CD4-positive, alpha-beta T cell (primary cell): Measurements from ENCODE around the gene CLHC1. TPM values are rescaled to one million over a fixed set of nuclear protein-coding genes. Genes with fewer than 3 reads are reported as not detected.

ENCODE experiments used
- ATAC-seq: fragments of 200-7000 bp; cut with Tn5 transposase; one replicate; pipeline ENCODE4 v1.10.0; 2022; ENCODE audit warnings: mild to moderate bottlenecking; ENCODE audit not compliant: poor library complexity
- CTCF ChIA-PET: fragments of 350-600 bp; sonication (Branson Sonifier 250); formaldehyde crosslinking; loops from one replicate; lab custom pipeline; 2021; ENCODE audit warnings: antibody characterized with exemption, inconsistent platforms; lab: Charles Lee
- POLR2A ChIA-PET: fragments of 350-600 bp; sonication (Branson Sonifier 250); formaldehyde crosslinking; loops from one replicate; lab custom pipeline; 2021; ENCODE audit warnings: antibody characterized with exemption, inconsistent platforms; lab: Charles Lee
- DNase-seq, 14 experiments: peaks; one replicate each; pipeline ENCODE4 v3.0.0-alpha.2; 2013 to 2020; ENCODE audit warnings: mixed read lengths in 2 of 14
- H3K27ac ChIP-seq, 2 donors: one replicate each; pipeline versions ENCODE4 v1.5.1 to v1.7.0; 2013; ENCODE audit warnings: low read length in 2 of 2, low read depth in 1 of 2, mild to moderate bottlenecking in 1 of 2
- H3K27me3 ChIP-seq, 2 experiments: 1 replicate in 1 of 2; 2 replicates in 1 of 2; pipeline versions ENCODE4 v1.6.1 to v1.7.0; 2013; ENCODE audit warnings: low read length in 2 of 2, control low read depth in 1 of 2, mild to moderate bottlenecking in 1 of 2, moderate library complexity in 1 of 2; ENCODE audit not compliant: insufficient read depth in 2 of 2, control insufficient read depth in 1 of 2
- H3K36me3 ChIP-seq: one replicate; pipeline ENCODE4 v1.6.1; 2013; ENCODE audit warnings: low read length, control low read depth; ENCODE audit not compliant: insufficient read depth
- H3K4me1 ChIP-seq: one replicate; pipeline ENCODE4 v1.6.1; 2013; ENCODE audit warnings: low read length, control low read depth; ENCODE audit not compliant: insufficient read depth
- H3K4me3 ChIP-seq: one replicate; pipeline ENCODE4 v1.5.1; 2013; ENCODE audit warnings: mild to moderate bottlenecking, low read length, moderate library complexity
- H3K9me3 ChIP-seq, 2 experiments: 1 replicate in 1 of 2; 2 replicates in 1 of 2; pipeline versions ENCODE4 v1.6.1 to v1.7.0; 2013; ENCODE audit warnings: low read length in 2 of 2, mild to moderate bottlenecking in 2 of 2, control low read depth in 1 of 2, moderate library complexity in 1 of 2; ENCODE audit not compliant: control insufficient read depth in 1 of 2, insufficient read depth in 1 of 2
- H3K27ac Mint-ChIP-seq: one replicate; pipeline ENCODE4 v1.8.0; 2020; ENCODE audit warnings: mixed read lengths
- H3K27me3 Mint-ChIP-seq: one replicate; pipeline ENCODE4 v1.8.0; 2021; ENCODE audit warnings: mixed read lengths
- H3K36me3 Mint-ChIP-seq: one replicate; pipeline ENCODE4 v1.8.0; 2021; ENCODE audit warnings: low read depth, mixed read lengths
- H3K4me1 Mint-ChIP-seq: one replicate; pipeline ENCODE4 v1.8.0; 2021; ENCODE audit warnings: low read depth, mixed read lengths
- H3K4me3 Mint-ChIP-seq: one replicate; pipeline ENCODE4 v1.8.0; 2020; ENCODE audit warnings: mild to moderate bottlenecking, mixed read lengths
- H3K9me3 Mint-ChIP-seq: one replicate; pipeline ENCODE4 v1.8.0; 2020; ENCODE audit warnings: mixed read lengths
- CTCF ChIP-seq: fragments of 200-600 bp; IDR thresholded peaks from one replicate; pipeline ENCODE4 v1.8.0; 2022; ENCODE audit warnings: antibody characterized with exemption, mild to moderate bottlenecking
- intact Hi-C, 2 experiments: fragments of 100-400 bp; cut with DNase I in 1 of 2; cut with micrococcal nuclease in 1 of 2; formaldehyde crosslinking; loops; one replicate each; pipeline versions ENCODE4 v1.15.1 to v1.9.0; 2023 to 2025; cut with DNase I, micrococcal nuclease
- total RNA-seq, 174 experiments: library from RNA in 2 of 174; stranded (reverse) in 2 of 174; gene quantifications; one replicate each; pipeline ENCODE4 v1.2.3 and lab custom pipeline; 2021 to 2026

The CLHC1 gene
- total RNA-seq, 2 experiments from 2014 or later: 4.4 TPM

GRCh38 chr2:55232863-55233657 is 967 bp upstream of the CLHC1 start:
- Histone ChIP-seq H3K4me1 (peaks cover 27% of the 10 kb centered on the region), H3K27ac (peak overlapping the region; percentile 97 to 100), H3K9me3 (no peaks in the 10 kb centered on the region), H3K4me3 (peak overlapping the region; percentile 77), H3K36me3 (peaks cover 40% of the 10 kb centered on the region), H3K27me3 (no peaks in the 10 kb centered on the region)
- peaks cover 63% of the 10 kb centered on the region for H3K36me3 Mint-ChIP-seq
- H3K27ac Mint-ChIP-seq: peak overlapping the region; percentile 92
- ChIA-PET CTCF (interaction anchor here (0.9 to 1.4 kb wide), 3 partner anchors 9 to 13 kb away, joined by 4 to 7 read pairs (median 4); no protein-coding TSS in a partner anchor), POLR2A (interaction anchor here (0.6 to 1.8 kb wide), 22 partner anchors 9 to 1466 kb away, joined by 3 to 71 read pairs (median 4); partner anchors contain the start of genes ACYP2, CFAP36, CHAC2 and MTIF2)
- peaks cover 76% of the 10 kb centered on the region for H3K4me1 Mint-ChIP-seq
- H3K4me3 Mint-ChIP-seq: peak overlapping the region; percentile 95
- intact Hi-C loops: loop anchor here (1.0 to 10.0 kb wide), 9 partner anchors 34 to 1448 kb away; partner anchors contain the start of genes CFAP36 (in 2 of the 2), ASB3 (in 1 of the 2), ERLEC1 (in 1 of the 2) and PPP4R3B (in 1 of the 2)
- DNase-seq (peak; percentile 17 to 85 (median 46)), ATAC-seq (peak; percentile 28)
- H3K9me3 Mint-ChIP-seq: peaks cover 2% of the 10 kb centered on the region
- no peak for TF ChIP-seq CTCF
- no peaks in the 10 kb centered on the region for H3K27me3 Mint-ChIP-seq

GRCh38 chr2:55231546-55232083 is 478 bp downstream of the CLHC1 start:
- Mint-ChIP-seq H3K27me3 (no peaks in the 10 kb centered on the region), H3K36me3 (peaks cover 55% of the 10 kb centered on the region), H3K9me3 (peaks cover 5% of the 10 kb centered on the region), H3K27ac (peak overlapping the region; percentile 92), H3K4me3 (peak overlapping the region; percentile 95), H3K4me1 (peaks cover 78% of the 10 kb centered on the region)
- H3K36me3 ChIP-seq: peaks cover 34% of the 10 kb centered on the region
- intact Hi-C loops: loop anchor here (1.0 to 10.0 kb wide), 10 partner anchors 35 to 1447 kb away; partner anchors contain the start of genes CFAP36 (in 2 of the 2), ASB3 (in 1 of the 2), ERLEC1 (in 1 of the 2) and PPP4R3B (in 1 of the 2)
- ChIA-PET CTCF (no interaction called here), POLR2A (interaction anchor here (0.8 to 1.8 kb wide), 3 partner anchors 9 to 183 kb away, joined by 3 to 8 read pairs (median 7); no protein-coding TSS in a partner anchor)
- no peak for DNase-seq
- ATAC-seq: no peak
- TF ChIP-seq CTCF: no peak
- peak overlapping the region; percentile 77 for H3K4me3 ChIP-seq
- H3K9me3 ChIP-seq: no peaks in the 10 kb centered on the region
- H3K27ac ChIP-seq: peak overlapping the region; percentile 97 to 100
- H3K4me1 ChIP-seq: peaks cover 31% of the 10 kb centered on the region
- no peaks in the 10 kb centered on the region for H3K27me3 ChIP-seq

- H3K27ac Mint-ChIP-seq: peak overlapping the region; percentile 92
- ChIA-PET CTCF (no interaction called here), POLR2A (interaction anchor here (0.8 to 1.0 kb wide), 2 partner anchors 8 to 11 kb away, joined by 3 to 7 read pairs; no protein-coding TSS in a partner anchor)
- no peak overlapping the region for H3K27ac ChIP-seq
- H3K36me3 ChIP-seq: peaks cover 24% of the 10 kb centered on the region
- no peak overlapping the region for H3K4me3 ChIP-seq
- no peaks in the 10 kb centered on the region for H3K27me3 ChIP-seq
- ATAC-seq: no peak
- no peak for TF ChIP-seq CTCF
- peaks cover 5% of the 10 kb centered on the region for H3K9me3 Mint-ChIP-seq
- H3K9me3 ChIP-seq: peaks cover 0 to under 1% of the 10 kb centered on the region in 2 experiments
- DNase-seq: no peak
- no peaks in the 10 kb centered on the region for H3K27me3 Mint-ChIP-seq
- intact Hi-C loops: loop anchor here (2.0 to 10.0 kb wide), 5 partner anchors 52 to 1446 kb away; partner anchors contain the start of genes ASB3 (in 1 of the 2), ERLEC1 (in 1 of the 2), PPP4R3B (in 1 of the 2) and RTN4 (in 1 of the 2)
- H3K4me3 Mint-ChIP-seq: peak overlapping the region; percentile 95
- H3K4me1 Mint-ChIP-seq: peaks cover 68% of the 10 kb centered on the region
- peaks cover 31% of the 10 kb centered on the region for H3K4me1 ChIP-seq
- H3K36me3 Mint-ChIP-seq: peaks cover 44% of the 10 kb centered on the region
These were observed 1.5 kb downstream of the CLHC1 start for GRCh38 chr2:55230551-55230950.
